Measurements from ENCODE around the gene SMOC1.

SMOC1 gene

GRCh38 chr14:69983317-69983716 lies 104.1 kb downstream of the SMOC1 start:
- DNase-seq, result no peak

- no peak for DNase-seq
Observed at GRCh38 chr14:69985463-69985862, 106.2 kb downstream of the SMOC1 start.

GRCh38 chr14:69986336-69986735 lies 107.1 kb downstream of the SMOC1 start:
- no peak for DNase-seq

- DNase-seq, result no peak
Observed at GRCh38 chr14:69987406-69988121, 108.3 kb downstream of the SMOC1 start.

- no peak for DNase-seq
Observed at GRCh38 chr14:69988979-69989378, 109.8 kb downstream of the SMOC1 start.

GRCh38 chr14:69989622-69990021 lies 110.4 kb downstream of the SMOC1 start:
- no peak for DNase-seq

GRCh38 chr14:69990323-69990722 lies 111.1 kb downstream of the SMOC1 start:
- DNase-seq, result no peak

GRCh38 chr14:69991422-69991821 lies 112.2 kb downstream of the SMOC1 start:
- DNase-seq, result no peak

GRCh38 chr14:69992564-69992963 lies 113.3 kb downstream of the SMOC1 start:
- no peak for DNase-seq

- DNase-seq, result no peak
Observed at GRCh38 chr14:69993326-69993725, 114.1 kb downstream of the SMOC1 start.

GRCh38 chr14:69994002-69994401 lies 114.8 kb downstream of the SMOC1 start:
- no peak for DNase-seq

- no peak for DNase-seq
Observed at GRCh38 chr14:69996216-69996615, 117.0 kb downstream of the SMOC1 start.

- DNase-seq, result no peak
Observed at GRCh38 chr14:69997849-69998248, 118.6 kb downstream of the SMOC1 start.

GRCh38 chr14:69999261-69999674 lies 120.1 kb downstream of the SMOC1 start:
- no peak for DNase-seq

- no peak for DNase-seq
Observed at GRCh38 chr14:70000601-70001000, 121.4 kb downstream of the SMOC1 start.

- peak; percentile 66 for DNase-seq
Observed at GRCh38 chr14:70002589-70003346, 123.6 kb downstream of the SMOC1 start.

GRCh38 chr14:70004791-70005190 lies 125.6 kb downstream of the SMOC1 start:
- no peak for DNase-seq

GRCh38 chr14:70005281-70005805 lies 126.1 kb downstream of the SMOC1 start:
- DNase-seq, result no peak

- DNase-seq, result no peak
Observed at GRCh38 chr14:70006699-70007098, 127.5 kb downstream of the SMOC1 start.

GRCh38 chr14:70008284-70009262 lies 129.4 kb downstream of the SMOC1 start:
- no peak for DNase-seq

GRCh38 chr14:70009961-70010360 lies 130.7 kb downstream of the SMOC1 start:
- DNase-seq, result no peak

GRCh38 chr14:70011098-70011497 lies 131.9 kb downstream of the SMOC1 start:
- peak; percentile 39 for DNase-seq

GRCh38 chr14:70011708-70012107 lies 132.5 kb downstream of the SMOC1 start:
- no peak for DNase-seq
